HG03064 (cell line): ENCODE results near the gene CBLIF.
"Not testable (repeated sequence)": the region's sequence is repeated elsewhere in the genome, so short reads cannot be mapped to it uniquely, and the experiment has no call there.

ENCODE experiments used
- ATAC-seq: cut with Tn5 transposase; IDR thresholded peaks from one replicate; pipeline ENCODE4 v1.9.1; 2021; ENCODE audit warnings: low read depth; ENCODE audit not compliant: unreplicated experiment

Gene CBLIF

DNA sequence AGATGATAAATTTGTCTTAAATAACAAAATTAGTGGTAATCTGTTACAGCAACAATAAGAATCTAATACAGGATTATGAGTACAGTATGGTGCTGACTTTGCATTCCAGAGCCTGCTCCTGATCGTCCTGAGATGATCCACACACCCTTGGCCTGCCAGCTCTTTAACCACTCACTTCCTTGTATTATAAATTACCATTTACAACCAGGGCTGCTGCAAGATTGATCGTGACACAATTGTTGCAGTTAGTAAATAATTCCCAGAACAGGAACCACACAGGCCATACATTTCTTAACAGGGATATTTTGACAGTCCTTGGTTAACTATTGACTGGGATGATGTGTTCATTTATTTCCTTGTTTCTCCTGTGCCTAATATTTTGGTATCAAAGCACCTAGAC, 3.8 kb upstream of the CBLIF start:
- ATAC-seq, result no peak

GRCh38 chr11:59848439-59848838, 3.1 kb upstream of the CBLIF start:
- ATAC-seq, result not testable (repeated sequence)

GRCh38 chr11:59847626-59848025, 2.3 kb upstream of the CBLIF start:
- no peak for ATAC-seq

GRCh38 chr11:59846556-59846955, 1.3 kb upstream of the CBLIF start:
- no peak for ATAC-seq

- no peak for ATAC-seq
These were observed 3.0 kb downstream of the CBLIF start for GRCh38 chr11:59842316-59842715.

DNA sequence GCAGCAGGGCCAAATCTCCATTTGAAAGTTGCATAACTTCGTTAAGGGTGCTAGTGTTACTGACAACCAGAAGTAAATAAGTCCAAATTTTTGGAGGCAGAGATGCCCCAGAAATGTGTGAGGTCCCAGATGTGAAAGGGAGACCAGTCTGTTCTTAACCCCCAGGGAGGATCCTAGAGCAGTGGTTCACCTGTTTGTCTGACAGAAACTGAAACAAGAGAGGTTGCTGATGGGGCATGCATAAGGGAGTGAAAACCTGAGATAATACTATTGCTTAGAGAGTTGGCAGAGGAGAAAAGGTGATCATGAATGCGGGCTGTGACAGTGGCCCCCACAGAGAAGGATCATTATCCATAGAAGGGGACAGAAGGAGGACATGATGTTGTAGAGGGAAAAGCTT, 3.8 kb downstream of the CBLIF start:
- ATAC-seq, result no peak

GRCh38 chr11:59839615-59840014, 5.7 kb downstream of the CBLIF start:
- no peak for ATAC-seq

- ATAC-seq, result no peak
These were observed 11.7 kb downstream of the CBLIF start for GRCh38 chr11:59833602-59834001.

DNA sequence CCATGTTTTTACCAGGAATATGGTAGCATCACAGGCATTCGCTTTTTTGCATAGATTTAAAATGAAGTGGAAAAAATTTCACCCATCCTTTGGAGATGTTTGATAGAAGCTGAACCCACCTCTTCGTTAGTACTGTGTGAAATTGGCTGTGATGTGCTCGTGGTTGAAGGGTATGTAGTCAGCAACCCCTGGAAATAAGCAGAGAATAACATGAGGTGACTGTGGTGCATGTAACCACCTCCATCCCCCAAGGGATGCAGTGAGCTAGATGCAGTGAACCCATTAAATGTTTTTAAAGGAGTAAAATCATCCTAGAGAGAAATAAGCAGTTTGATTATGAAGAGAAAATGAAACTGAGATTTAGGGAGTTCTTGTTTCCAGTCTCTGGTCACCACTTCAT, 15.9 kb downstream of the CBLIF start:
- no peak for ATAC-seq

- peak; percentile 82 for ATAC-seq
These were observed 22.2 kb downstream of the CBLIF start for GRCh38 chr11:59822989-59823566.

GRCh38 chr11:59818572-59818971, 26.7 kb downstream of the CBLIF start:
- ATAC-seq, result no peak

GRCh38 chr11:59816434-59816833, 28.9 kb downstream of the CBLIF start:
- not testable (repeated sequence) for ATAC-seq

DNA sequence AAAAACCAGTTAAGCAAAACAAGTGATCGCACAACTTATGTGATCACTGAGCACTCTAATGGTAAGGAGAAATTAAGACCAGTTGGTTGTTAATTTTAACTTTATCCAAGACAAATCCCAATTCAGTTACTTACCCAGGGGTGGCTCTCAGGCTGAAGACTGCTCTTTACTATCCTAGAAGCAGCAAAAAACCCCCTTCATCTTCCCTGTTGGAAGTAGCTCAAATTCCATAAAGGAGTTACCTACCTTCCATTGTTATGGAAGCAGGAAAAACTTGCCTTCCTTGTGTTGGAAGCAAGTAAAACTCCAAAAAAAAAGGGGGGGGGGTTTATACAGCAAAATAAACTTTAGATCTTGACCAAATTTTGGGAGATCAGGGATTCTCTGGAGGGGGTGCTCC, 29.5 kb downstream of the CBLIF start:
- ATAC-seq, result no peak

- ATAC-seq, result no peak
These were observed 31.3 kb downstream of the CBLIF start for GRCh38 chr11:59814021-59814420.

DNA sequence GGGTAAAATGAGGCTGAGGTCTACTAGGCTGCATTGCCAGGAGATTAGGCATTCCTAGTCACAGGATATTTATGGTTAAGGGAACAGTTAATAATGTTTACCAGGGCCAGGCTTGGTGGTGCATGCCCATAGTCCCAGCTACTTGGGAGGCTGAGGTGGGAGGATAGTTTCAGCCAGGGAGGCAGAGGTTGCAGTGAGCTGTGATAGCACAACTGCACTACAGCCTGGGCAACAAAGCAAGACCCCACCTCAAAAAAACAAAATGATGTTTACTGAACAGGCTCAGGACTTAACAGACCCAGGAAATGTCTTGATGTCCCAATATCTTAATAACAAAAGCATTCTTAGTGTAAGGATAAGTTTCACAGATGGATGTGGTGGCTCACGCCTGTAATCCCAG, 31.9 kb downstream of the CBLIF start:
- ATAC-seq, result no peak

DNA sequence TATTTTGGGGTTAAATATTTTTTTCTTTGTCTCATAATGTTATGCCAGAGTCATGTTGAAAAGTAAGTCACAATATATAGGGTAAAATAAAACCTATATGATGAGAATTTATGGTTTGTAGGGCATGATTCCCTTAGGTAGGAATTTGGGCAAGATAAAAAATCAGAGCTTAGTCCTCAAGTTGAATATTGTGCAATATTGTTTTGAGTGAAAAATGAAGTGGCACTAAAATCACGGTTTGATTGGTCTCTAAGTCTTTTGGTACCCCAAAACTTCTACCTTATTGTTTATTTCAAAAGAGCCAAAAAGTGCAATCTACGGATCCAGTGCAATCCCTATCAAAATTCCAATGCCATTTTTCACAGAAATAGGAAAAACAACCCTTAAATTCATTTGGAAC, 33.1 kb downstream of the CBLIF start:
- ATAC-seq, result no peak

GRCh38 chr11:59810911-59811259, 34.4 kb downstream of the CBLIF start:
- no peak for ATAC-seq

DNA sequence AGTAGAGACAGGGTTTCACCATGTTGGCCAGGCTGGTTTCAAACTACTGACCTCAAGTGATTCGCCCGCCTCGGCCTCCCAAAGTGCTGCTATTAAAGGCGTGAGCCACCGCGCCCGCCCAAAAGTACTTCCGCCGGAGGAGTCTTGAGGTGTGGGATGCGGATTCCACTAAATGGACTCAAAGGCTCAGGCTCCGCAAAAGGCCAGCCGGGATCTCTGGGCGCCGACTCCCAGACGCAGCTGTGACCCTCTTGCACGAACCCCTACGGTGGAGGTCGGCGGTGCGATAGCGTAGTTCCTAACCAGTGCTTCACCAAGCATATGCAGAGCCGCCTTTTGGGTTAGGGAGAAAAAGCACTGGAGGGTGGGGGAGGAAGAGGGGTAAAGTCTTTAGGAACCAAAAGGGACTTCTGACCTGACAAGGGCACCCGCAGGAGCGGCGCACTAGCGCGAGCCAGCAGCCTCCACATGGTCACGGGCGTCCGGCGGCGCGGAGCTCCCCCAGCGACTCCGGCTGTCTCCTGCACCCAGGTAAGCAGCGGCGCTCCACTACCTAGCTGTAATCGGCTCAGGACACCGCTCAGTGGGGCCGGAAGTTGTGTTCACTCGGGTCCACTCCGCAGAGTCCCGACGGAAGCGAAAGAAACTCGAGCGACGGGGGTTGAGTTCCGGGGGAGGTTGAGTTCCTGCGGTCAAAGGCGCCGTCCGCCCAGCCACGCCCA, 34.9 kb downstream of the CBLIF start, which contains the start of gene MRPL16:
MRPL16 (minus strand) TSS at position 590 of the 722 bp plus-strand sequence; CDS start at position 470, 120 bp downstream.
- peak; percentile 94 for ATAC-seq

DNA sequence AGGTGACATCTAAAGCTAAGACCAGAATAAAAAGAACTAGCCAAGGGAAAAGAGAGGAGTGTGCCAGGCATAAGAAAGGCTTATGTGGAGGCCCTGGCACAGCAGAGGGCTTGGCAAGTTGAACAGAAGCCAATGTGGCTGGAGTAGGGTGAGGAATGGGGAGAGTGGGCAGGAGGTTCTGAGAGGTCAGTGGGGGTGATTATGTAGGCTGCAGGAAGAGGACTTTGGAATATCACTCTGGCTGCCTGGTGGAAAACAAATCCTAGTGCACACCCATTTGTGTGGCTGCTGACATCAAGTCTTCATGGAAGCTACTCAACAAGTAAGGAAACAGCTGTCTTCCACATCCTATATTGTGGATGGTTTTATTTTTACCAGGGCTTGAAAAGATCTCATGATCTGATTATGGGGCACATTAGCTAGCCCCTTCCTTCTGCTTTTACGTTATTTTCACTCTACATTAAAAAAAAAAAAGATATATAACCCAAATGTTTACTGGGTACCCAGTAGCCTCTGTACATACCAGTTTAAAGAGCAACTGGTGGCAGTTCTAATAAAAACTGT, 38.2 kb downstream of the CBLIF start:
- ATAC-seq, result no peak

GRCh38 chr11:59804061-59804460, 41.2 kb downstream of the CBLIF start:
- ATAC-seq, result no peak

DNA sequence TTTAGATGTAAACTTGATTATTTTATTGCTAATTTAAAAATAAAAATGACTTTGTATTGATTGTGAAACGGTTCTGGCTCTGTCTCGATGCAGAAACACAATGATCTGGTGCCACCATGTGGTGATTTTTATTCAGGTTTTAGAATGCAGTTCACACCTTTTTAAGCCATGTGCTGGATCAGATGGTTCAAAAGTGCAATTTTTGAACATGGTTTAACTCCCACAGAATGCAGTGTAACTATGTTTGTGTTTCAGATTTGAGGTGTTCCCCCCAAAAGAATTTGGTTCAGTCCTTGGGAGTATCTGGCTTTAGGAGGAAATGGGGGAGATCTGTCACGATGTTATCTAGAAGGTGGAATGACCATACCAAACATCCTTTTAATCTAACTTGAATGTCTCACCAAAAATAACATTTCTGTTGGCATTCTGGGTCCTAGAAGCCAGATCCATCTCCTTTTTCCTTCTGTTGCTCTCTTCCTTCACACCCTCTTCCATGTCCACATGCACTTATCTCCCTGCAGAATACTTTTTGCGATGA, 42.6 kb downstream of the CBLIF start:
- ATAC-seq, result no peak
